GM23248 (cell line): ENCODE data around the gene AMZ2. TPM values are rescaled to one million over a fixed set of nuclear protein-coding genes. Genes with fewer than 3 reads are reported as not detected.

Experiments
- DNase-seq: peaks from one replicate; pipeline ENCODE4 v3.0.0-alpha.2; 2015
- H2AFZ ChIP-seq: fragments of 200-600 bp; sonication (generic); 2 replicates; pipeline ENCODE4 v1.6.1; 2016; ENCODE audit warnings: antibody characterized with exemption
- H3F3A ChIP-seq: fragments of 200-600 bp; sonication (generic); 2 replicates; pipeline ENCODE4 v1.6.1; 2016; ENCODE audit warnings: mild to moderate bottlenecking, antibody characterized with exemption, mixed run types; ENCODE audit not compliant: insufficient read depth
- H3K27ac ChIP-seq: fragments of 200-600 bp; sonication (generic); 2 replicates; pipeline ENCODE4 v1.5.1; 2016; ENCODE audit warnings: mild to moderate bottlenecking
- H3K27me3 ChIP-seq: fragments of 200-600 bp; sonication (generic); replicated peaks from 2 replicates; pipeline ENCODE4 v1.6.1; 2016; ENCODE audit warnings: mild to moderate bottlenecking; ENCODE audit not compliant: insufficient read depth
- H3K36me3 ChIP-seq: fragments of 200-600 bp; sonication (generic); 2 replicates; pipeline ENCODE4 v1.6.1; 2016; ENCODE audit warnings: low read depth, mild to moderate bottlenecking
- H3K4me1 ChIP-seq: fragments of 200-600 bp; sonication (generic); 2 replicates; pipeline ENCODE4 v1.6.1; 2016; ENCODE audit warnings: mild to moderate bottlenecking; ENCODE audit not compliant: insufficient read depth
- H3K4me2 ChIP-seq: fragments of 200-600 bp; sonication (generic); one replicate; pipeline ENCODE4 v1.6.1; 2016; ENCODE audit warnings: mild to moderate bottlenecking; ENCODE audit not compliant: unreplicated experiment
- H3K4me3 ChIP-seq: fragments of 200-600 bp; sonication (generic); 2 replicates; pipeline ENCODE4 v1.5.1; 2016; ENCODE audit warnings: mild to moderate bottlenecking
- H3K79me2 ChIP-seq: fragments of 200-600 bp; sonication (generic); 2 replicates; pipeline ENCODE4 v1.6.1; 2016; ENCODE audit warnings: mild to moderate bottlenecking; ENCODE audit not compliant: insufficient read depth
- H3K9ac ChIP-seq: fragments of 200-600 bp; sonication (generic); 2 replicates; pipeline ENCODE4 v1.6.1; 2016; ENCODE audit warnings: mild to moderate bottlenecking
- H3K9me2 ChIP-seq: fragments of 200-600 bp; sonication (generic); 2 replicates; pipeline ENCODE4 v1.6.1; 2016; ENCODE audit warnings: mixed run types, mild to moderate bottlenecking, moderate library complexity; ENCODE audit not compliant: insufficient read depth
- H3K9me3 ChIP-seq: fragments of 200-600 bp; sonication (generic); one replicate; pipeline ENCODE4 v1.6.1; 2017; ENCODE audit warnings: low read depth
- H4K20me1 ChIP-seq: fragments of 200-600 bp; sonication (generic); 2 replicates; pipeline ENCODE4 v1.6.0; 2016; ENCODE audit not compliant: insufficient read depth
- EZH2 ChIP-seq: fragments of 200-600 bp; sonication (generic); IDR thresholded peaks from 2 replicates; pipeline ENCODE4 v1.6.1; 2018; ENCODE audit warnings: antibody characterized with exemption, mild to moderate bottlenecking; ENCODE audit not compliant: insufficient read depth, poor library complexity, severe bottlenecking
- EZH2phosphoT487 ChIP-seq: fragments of 200-600 bp; sonication (generic); IDR thresholded peaks from 2 replicates; pipeline ENCODE4 v1.6.1; 2018; ENCODE audit warnings: antibody characterized with exemption, moderate library complexity, mild to moderate bottlenecking, low read depth; ENCODE audit not compliant: insufficient read depth
- WGBS, 2 experiments: methylation state at CpG; one replicate each; pipeline ENCODE4 v1.1.6; 2015 to 2017; ENCODE audit warnings: low lambda C conversion rate in 2 of 2, low coverage in 1 of 2; ENCODE audit errors: missing lambda C conversion rate in 2 of 2; 5-methylcytosine and 5-hydroxymethylcytosine counted together
- in situ Hi-C: fragments of 300-500 bp; cut with MboI; formaldehyde crosslinking; loops from 2 replicates; pipeline ENCODE4 v1.15.0; 2020
- polyA plus RNA-seq: library from polyadenylated mRNA; unstranded; fragments of >200 nt; fragmentation: Nextera tagmentation; extraction: Ambion mirVana; gene quantifications from 2 replicates; pipeline ENCODE4 v1.2.1, GENCODE V29; 2016
- total RNA-seq: library from RNA; depleted of rRNA; stranded (reverse); fragments of >200 nt; shearing (Covaris generic); gene quantifications from 2 replicates; pipeline ENCODE4 v1.2.3, GENCODE V29; 2014

The AMZ2 gene
- total and polyA plus RNA-seq, 2 experiments from 2014 or later = 96.7 to 117 TPM

DNA sequence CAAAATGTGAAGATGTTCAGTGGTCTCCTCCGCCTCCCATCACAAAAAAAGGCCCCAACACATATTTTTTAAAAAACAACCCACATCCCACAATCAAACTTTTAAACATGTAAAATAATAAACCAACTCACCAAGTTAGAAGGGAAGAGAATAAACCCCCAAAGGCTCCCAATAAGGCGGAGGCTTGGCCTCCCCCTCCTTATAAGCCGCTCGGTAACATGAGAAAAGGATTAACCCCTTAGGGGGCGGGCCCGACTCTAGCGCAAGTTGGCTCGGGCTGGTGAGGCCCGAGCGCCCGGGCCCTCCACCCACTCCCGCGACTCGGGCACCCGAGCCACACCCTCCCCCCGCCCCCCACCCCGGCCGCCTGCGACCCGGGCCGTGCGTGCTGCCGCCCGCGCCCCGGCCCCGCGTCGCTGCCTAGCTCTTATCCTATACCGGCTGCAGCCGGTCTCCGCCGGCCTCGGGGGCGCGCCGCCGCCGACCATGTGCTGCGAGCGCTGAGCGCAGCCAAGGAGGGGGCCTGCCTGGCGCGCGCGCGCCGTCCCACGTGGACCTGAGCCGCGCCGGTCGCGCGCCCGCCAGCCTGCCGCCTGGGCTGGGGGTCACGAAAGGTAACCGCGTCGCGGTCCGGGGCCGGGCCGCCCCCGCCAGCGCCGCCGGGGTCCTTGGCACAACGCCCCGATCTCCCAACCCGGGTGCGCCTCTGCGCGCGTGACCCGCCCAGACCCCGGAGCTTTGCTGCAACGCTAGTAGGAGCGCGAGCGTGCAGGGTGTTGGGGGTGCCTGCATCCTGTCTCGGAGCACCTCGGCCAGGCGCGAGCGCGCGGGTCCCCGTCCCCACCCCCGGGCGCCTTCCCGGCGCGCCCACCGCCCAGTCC is 43.4 kb downstream of the AMZ2 start, which contains the start of the genes ARSG and SLC16A6:
ARSG (plus strand) TSS at position 541 of the 881 bp plus-strand sequence. CDS start 15,999 bp downstream, outside the sequence.
SLC16A6 (minus strand) TSS at position 173 of the 881 bp plus-strand sequence. CDS start 12,807 bp downstream, outside the sequence.
- peak within 1 kb of the TSS; percentile 28; the same call in 1 of the 2 replicates for H3K27ac ChIP-seq
- 0 out of 2 replicates have a peak, but pooled peaks cover 4% of the 10 kb centered on the region for H3K27me3 ChIP-seq
- in situ Hi-C loops = no loop called here

GRCh38 chr17:68291836-68292688 is 44.2 kb downstream of the AMZ2 start:
- H3K4me1 ChIP-seq = peaks cover 5% of the 10 kb centered on the region; the same call in 1 of the 2 replicates
- DNase-seq = peak; percentile 93
- peaks cover 10% of the 10 kb centered on the region for H3F3A ChIP-seq
- H3K9me2 ChIP-seq = no peaks in the 10 kb centered on the region
- H3K36me3 ChIP-seq = no peaks in the 10 kb centered on the region
- peak overlapping the region; percentile 76 for H3K4me3 ChIP-seq
- H3K27ac ChIP-seq = peak overlapping the region; percentile 28; the same call in 1 of the 2 replicates
- in situ Hi-C loops = no loop called here
- peak overlapping the region; percentile 82 for H3K9ac ChIP-seq
- no peaks in the 10 kb centered on the region for H3K79me2 ChIP-seq
- H4K20me1 ChIP-seq = no peaks in the 10 kb centered on the region
- TF ChIP-seq EZH2phosphoT487 = no peak
- TF ChIP-seq EZH2 = no peak
- H3K9me3 ChIP-seq = no peaks in the 10 kb centered on the region
- peak overlapping the region; percentile 63 for H3K4me2 ChIP-seq
- H3K27me3 ChIP-seq = 0 out of 2 replicates have a peak, but pooled peaks cover 4% of the 10 kb centered on the region
- 6 to 7% methylated on average over 43 to 61 of the region's 76 CpGs for whole genome bisulfite sequencing, 2 experiments
- H2AFZ ChIP-seq = peak overlapping the region; percentile 77

More for the DNA sequence above, 43.4 kb downstream of the AMZ2 start, which contains the start of the genes ARSG and SLC16A6:
- H3F3A ChIP-seq = peaks cover 10% of the 10 kb centered on the region
- 0 to 2% methylated on average over 52 to 57 of the region's 96 CpGs for WGBS, 2 experiments
- peak within 1 kb of the TSS; percentile 82 for H3K9ac ChIP-seq
- H3K79me2 ChIP-seq = no peaks in the 10 kb centered on the region
- H3K9me3 ChIP-seq = no peaks in the 10 kb centered on the region
- DNase-seq = peak; percentile 72
- H2AFZ ChIP-seq = peak within 1 kb of the TSS; percentile 77
- H3K36me3 ChIP-seq = no peaks in the 10 kb centered on the region
- peak within 1 kb of the TSS; percentile 76 for H3K4me3 ChIP-seq
- TF ChIP-seq EZH2 (no peak), EZH2phosphoT487 (no peak)
- no peaks in the 10 kb centered on the region for H3K9me2 ChIP-seq
- H3K4me1 ChIP-seq = no peaks in the 10 kb centered on the region
- peak within 1 kb of the TSS; percentile 63 for H3K4me2 ChIP-seq
- H4K20me1 ChIP-seq = no peaks in the 10 kb centered on the region

DNA sequence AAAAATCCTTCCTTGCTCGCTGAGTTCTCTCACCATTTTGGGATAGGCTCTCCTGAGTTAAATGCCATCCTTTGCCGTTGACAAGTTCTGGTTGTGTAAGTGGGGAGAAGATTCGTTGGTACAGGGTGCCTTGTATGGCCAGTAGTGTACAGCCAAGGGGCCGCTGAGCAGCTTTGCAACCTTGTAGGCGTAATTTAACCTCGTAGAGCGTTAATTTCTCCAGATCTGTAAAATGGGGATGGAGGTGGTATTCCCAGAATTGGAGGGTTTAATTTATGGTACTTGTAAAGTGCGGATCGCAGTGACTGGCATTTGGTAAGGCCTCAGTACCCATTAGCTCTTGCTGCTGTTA is 44.8 kb downstream of the AMZ2 start:
- H3K36me3 ChIP-seq = no peaks in the 10 kb centered on the region
- 0 out of 2 replicates have a peak overlapping the region, but pooled peaks have one; percentile 28 for H3K27ac ChIP-seq
- WGBS, 2 experiments = 78% methylated on average over 9 of the region's 9 CpGs
- no peaks in the 10 kb centered on the region for H3K79me2 ChIP-seq
- H3K4me1 ChIP-seq = peaks cover 5% of the 10 kb centered on the region; the same call in 1 of the 2 replicates
- H3K27me3 ChIP-seq = 0 out of 2 replicates have a peak, but pooled peaks cover 4% of the 10 kb centered on the region
- 0 out of 2 replicates have a peak overlapping the region, but pooled peaks have one; percentile 77 for H2AFZ ChIP-seq
- peak overlapping the region; percentile 82 for H3K9ac ChIP-seq
- H3K4me3 ChIP-seq = peak overlapping the region; percentile 76; the same call in 1 of the 2 replicates
- H3K9me3 ChIP-seq = no peaks in the 10 kb centered on the region
- TF ChIP-seq EZH2phosphoT487 (no peak), EZH2 (no peak)
- H3K4me2 ChIP-seq = peak overlapping the region; percentile 63
- in situ Hi-C loops = no loop called here
- no peaks in the 10 kb centered on the region for H3K9me2 ChIP-seq
- H3F3A ChIP-seq = peaks cover 10% of the 10 kb centered on the region
- no peak for DNase-seq
- H4K20me1 ChIP-seq = no peaks in the 10 kb centered on the region
